Neutrophil (primary cell): ENCODE results near the gene NMNAT2.
"Not testable (repeated sequence)": the region's sequence is repeated elsewhere in the genome, so short reads cannot be mapped to it uniquely, and the experiment has no call there.

Source experiments
- H3K27ac ChIP-seq: fragments of 200-600 bp; sonication (generic); 2 replicates; pipeline ENCODE4 v1.5.1; 2016; ENCODE audit warnings: mild to moderate bottlenecking, moderate library complexity
- H3K27me3 ChIP-seq: fragments of 200-600 bp; sonication (generic); 2 replicates; pipeline ENCODE4 v1.6.0; 2016; ENCODE audit warnings: mild to moderate bottlenecking
- H3K36me3 ChIP-seq: fragments of 200-600 bp; sonication (generic); 2 replicates; pipeline ENCODE4 v1.5.1; 2017
- H3K4me1 ChIP-seq, 2 experiments: fragments of 200-600 bp in 1 of 2; sonication (generic) in 1 of 2; 1 replicate in 1 of 2; 2 replicates in 1 of 2; pipeline versions ENCODE4 v1.5.1 to v1.6.1; 2013 to 2016; ENCODE audit warnings: low read depth in 1 of 2, low read length in 1 of 2, mild to moderate bottlenecking in 1 of 2, moderate library complexity in 1 of 2; ENCODE audit not compliant: control insufficient read depth in 1 of 2, insufficient read depth in 1 of 2
- H3K4me3 ChIP-seq, 2 experiments: fragments of 200-600 bp in 1 of 2; sonication (generic) in 1 of 2; 1 replicate in 1 of 2; 2 replicates in 1 of 2; pipeline ENCODE4 v1.5.1; 2013 to 2016; ENCODE audit warnings: low read depth in 1 of 2, low read length in 1 of 2, mild to moderate bottlenecking in 1 of 2, moderate library complexity in 1 of 2
- H3K9me3 ChIP-seq: fragments of 200-600 bp; sonication (generic); 2 replicates; pipeline ENCODE4 v1.5.1; 2016
- TF ChIP-seq, protein P1 (sequence below): fragments of 200-600 bp; sonication (generic); IDR thresholded peaks from 2 replicates; pipeline ENCODE4 v1.5.1; 2016; ENCODE audit warnings: antibody characterized with exemption

NMNAT2 gene

DNA sequence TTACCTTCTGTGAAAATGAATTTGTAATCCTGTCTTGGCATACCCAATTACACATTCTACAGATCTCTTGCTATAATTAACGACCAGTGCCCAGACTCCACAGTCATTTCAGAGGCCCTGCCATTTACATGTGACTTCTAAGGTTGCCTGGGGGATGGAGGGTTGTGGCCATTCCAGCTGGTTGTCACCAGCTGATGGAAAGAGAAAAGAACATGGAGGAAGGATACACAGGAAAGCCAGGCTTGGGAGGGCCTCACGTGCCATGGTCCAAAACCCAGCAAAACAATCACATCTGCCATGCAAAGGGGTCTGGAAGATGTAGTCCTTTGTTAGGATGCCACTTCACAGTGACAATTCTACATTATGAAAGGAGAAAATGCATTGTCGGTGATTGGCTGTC, 172.8 kb downstream of the NMNAT2 start:
- H3K36me3 ChIP-seq = no peaks in the 10 kb centered on the region
- no peaks in the 10 kb centered on the region for H3K27me3 ChIP-seq
- peaks cover 57 to 59% of the 10 kb centered on the region in 2 experiments for H3K4me1 ChIP-seq
- peak overlapping the region; percentile 82 for H3K27ac ChIP-seq
- H3K9me3 ChIP-seq = no peaks in the 10 kb centered on the region
- H3K4me3 ChIP-seq = no peak overlapping the region
- TF ChIP-seq, protein P1, sequence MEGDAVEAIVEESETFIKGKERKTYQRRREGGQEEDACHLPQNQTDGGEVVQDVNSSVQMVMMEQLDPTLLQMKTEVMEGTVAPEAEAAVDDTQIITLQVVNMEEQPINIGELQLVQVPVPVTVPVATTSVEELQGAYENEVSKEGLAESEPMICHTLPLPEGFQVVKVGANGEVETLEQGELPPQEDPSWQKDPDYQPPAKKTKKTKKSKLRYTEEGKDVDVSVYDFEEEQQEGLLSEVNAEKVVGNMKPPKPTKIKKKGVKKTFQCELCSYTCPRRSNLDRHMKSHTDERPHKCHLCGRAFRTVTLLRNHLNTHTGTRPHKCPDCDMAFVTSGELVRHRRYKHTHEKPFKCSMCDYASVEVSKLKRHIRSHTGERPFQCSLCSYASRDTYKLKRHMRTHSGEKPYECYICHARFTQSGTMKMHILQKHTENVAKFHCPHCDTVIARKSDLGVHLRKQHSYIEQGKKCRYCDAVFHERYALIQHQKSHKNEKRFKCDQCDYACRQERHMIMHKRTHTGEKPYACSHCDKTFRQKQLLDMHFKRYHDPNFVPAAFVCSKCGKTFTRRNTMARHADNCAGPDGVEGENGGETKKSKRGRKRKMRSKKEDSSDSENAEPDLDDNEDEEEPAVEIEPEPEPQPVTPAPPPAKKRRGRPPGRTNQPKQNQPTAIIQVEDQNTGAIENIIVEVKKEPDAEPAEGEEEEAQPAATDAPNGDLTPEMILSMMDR = no peak

DNA sequence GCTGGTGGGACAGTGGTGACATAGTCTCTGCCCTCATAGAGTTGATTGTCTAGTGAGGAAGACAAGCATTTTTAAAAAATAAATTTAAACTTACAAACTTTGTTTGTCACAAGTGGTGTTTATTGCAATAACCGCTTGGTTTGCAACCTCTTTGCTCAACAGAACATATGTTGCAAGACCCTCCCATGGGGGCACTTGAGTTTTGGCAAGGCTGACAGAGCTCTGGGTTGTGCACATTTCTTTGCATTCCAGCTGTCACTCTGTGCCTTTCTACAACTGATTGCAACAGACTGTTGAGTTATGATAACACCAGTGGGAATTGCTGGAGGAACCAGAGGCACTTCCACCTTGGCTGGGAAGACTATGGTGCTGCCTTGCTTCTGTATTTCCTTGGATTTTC, 173.7 kb downstream of the NMNAT2 start:
- no peak overlapping the region for H3K4me3 ChIP-seq
- H3K27ac ChIP-seq = peak overlapping the region; percentile 82
- H3K9me3 ChIP-seq = no peaks in the 10 kb centered on the region
- peaks cover 53% of the 10 kb centered on the region in 2 experiments for H3K4me1 ChIP-seq
- TF ChIP-seq, protein P1 = no peak
- no peaks in the 10 kb centered on the region for H3K36me3 ChIP-seq
- no peaks in the 10 kb centered on the region for H3K27me3 ChIP-seq

- peak overlapping the region; percentile 82 for H3K27ac ChIP-seq
- H3K27me3 ChIP-seq = no peaks in the 10 kb centered on the region
- H3K36me3 ChIP-seq = no peaks in the 10 kb centered on the region
- TF ChIP-seq, protein P1 = no peak
- H3K9me3 ChIP-seq = no peaks in the 10 kb centered on the region
- H3K4me1 ChIP-seq = peaks cover 53% of the 10 kb centered on the region in 2 experiments
- no peak overlapping the region for H3K4me3 ChIP-seq
Observed at GRCh38 chr1:183243161-183244050, 174.8 kb downstream of the NMNAT2 start.

DNA sequence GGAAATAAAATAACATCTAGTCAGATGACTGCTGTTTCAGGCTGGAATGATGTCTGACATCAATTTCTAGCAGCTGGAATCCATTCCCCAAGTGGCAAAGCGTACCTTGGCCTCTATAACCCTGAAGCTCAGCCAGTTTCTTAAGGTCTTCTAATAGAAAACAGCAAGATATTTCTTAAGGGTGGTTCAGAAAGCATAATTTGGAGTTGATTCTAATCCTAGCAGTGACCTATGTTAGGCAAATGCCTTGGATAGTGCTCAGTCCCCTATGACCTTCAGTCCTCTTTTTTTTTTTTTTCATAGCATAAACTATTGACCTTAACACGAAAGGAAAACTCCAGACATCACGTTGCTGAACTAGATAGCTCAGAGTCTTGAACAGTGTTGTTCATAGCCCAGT, 175.6 kb downstream of the NMNAT2 start:
- Histone ChIP-seq H3K4me1 (peaks cover 53% of the 10 kb centered on the region in 2 experiments), H3K9me3 (no peaks in the 10 kb centered on the region), H3K36me3 (no peaks in the 10 kb centered on the region), H3K4me3 (no peak overlapping the region), H3K27me3 (no peaks in the 10 kb centered on the region), H3K27ac (peak overlapping the region; percentile 82)
- TF ChIP-seq, protein P1 = no peak

- Histone ChIP-seq H3K36me3 (no peaks in the 10 kb centered on the region), H3K4me3 (no peak overlapping the region), H3K27me3 (no peaks in the 10 kb centered on the region), H3K4me1 (peaks cover 51 to 53% of the 10 kb centered on the region in 2 experiments), H3K9me3 (no peaks in the 10 kb centered on the region), H3K27ac (no peak overlapping the region)
- TF ChIP-seq, protein P1 = no peak
Observed at GRCh38 chr1:183241471-183241870, 176.7 kb downstream of the NMNAT2 start.

DNA sequence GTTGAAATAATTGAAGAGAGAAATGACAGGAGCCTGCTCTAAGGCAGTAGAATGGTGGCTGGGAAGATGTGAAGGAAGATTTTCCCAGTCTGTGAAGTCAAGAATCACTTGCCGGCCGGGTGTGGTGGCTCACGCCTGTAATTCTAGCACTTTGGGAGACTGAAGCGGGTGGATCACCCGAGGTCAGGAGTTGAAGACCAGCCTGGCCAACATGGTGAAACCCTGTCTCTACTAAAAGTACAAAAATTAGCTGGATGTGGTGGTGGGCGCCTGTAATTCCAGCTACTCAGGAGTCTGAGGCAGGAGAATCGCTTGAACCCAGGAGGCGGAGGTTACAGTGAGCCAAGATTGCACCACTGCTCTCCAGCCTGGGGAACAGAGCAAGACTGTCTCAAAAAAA, 177.3 kb downstream of the NMNAT2 start:
- not testable (repeated sequence) for H3K9me3 ChIP-seq, H3K27me3 ChIP-seq, H3K36me3 ChIP-seq, H3K27ac ChIP-seq, H3K4me3 ChIP-seq
- H3K4me1 ChIP-seq = peaks cover 46 to 49% of the 10 kb centered on the region in 2 experiments
